Measurements from ENCODE around the gene H1-8. TPM values are rescaled to one million over a fixed set of nuclear protein-coding genes. Genes with fewer than 3 reads are reported as not detected.
A peak's percentile ranks its signal among the peaks of the same experiment; 100 is the strongest.

The H1-8 gene
- total and polyA plus RNA-seq, 2 experiments from 2014 or later = not detected

GRCh38 chr3:129528589-129529100, 14.3 kb upstream of the H1-8 start, which contains the start of gene RHO:
Gene RHO, plus strand, starts transcription at chr3:129528639. Its CDS starts 95 bp downstream, at chr3:129528734.
- Histone ChIP-seq H3K9me3 (ENCODE audit: low read depth) (no peaks in the 10 kb centered on the region), H3K36me3 (no peaks in the 10 kb centered on the region), H3K27me3 (no peaks in the 10 kb centered on the region), H3K27ac (no peak within 1 kb of the TSS), H3K4me3 (no peak within 1 kb of the TSS), H3K4me1 (ENCODE audit: low read depth) (no peaks in the 10 kb centered on the region)
- no peak for DNase-seq (ENCODE audit: low read depth in 1 of 2, low spot score in 1 of 2)
- TF ChIP-seq CTCF (IDR thresholded peaks at IDR 0.05; ENCODE audit: low read depth, low read length) = no peak

- Histone ChIP-seq H3K9me3 (ENCODE audit: low read depth) (no peaks in the 10 kb centered on the region), H3K27ac (no peak overlapping the region), H3K36me3 (no peaks in the 10 kb centered on the region), H3K4me3 (no peak overlapping the region), H3K4me1 (ENCODE audit: low read depth) (no peaks in the 10 kb centered on the region), H3K27me3 (no peaks in the 10 kb centered on the region)
- no peak for TF ChIP-seq CTCF (IDR thresholded peaks at IDR 0.05; ENCODE audit: low read depth, low read length)
- peak in 1 of 2 donors; percentile 31 for DNase-seq (ENCODE audit: low read depth in 1 of 2, low spot score in 1 of 2)
Observed at GRCh38 chr3:129529436-129530210, 13.4 kb upstream of the H1-8 start.

GRCh38 chr3:129530251-129530791, 12.7 kb upstream of the H1-8 start:
- no peak overlapping the region for H3K27ac ChIP-seq
- no peaks in the 10 kb centered on the region for H3K4me1 ChIP-seq (ENCODE audit: low read depth)
- peak; percentile 18 to 95 for DNase-seq (ENCODE audit: low read depth in 1 of 2, low spot score in 1 of 2)
- H3K4me3 ChIP-seq = no peak overlapping the region
- no peaks in the 10 kb centered on the region for H3K9me3 ChIP-seq (ENCODE audit: low read depth)
- no peaks in the 10 kb centered on the region for H3K36me3 ChIP-seq
- no peak for TF ChIP-seq CTCF (IDR thresholded peaks at IDR 0.05; ENCODE audit: low read depth, low read length)
- H3K27me3 ChIP-seq = no peaks in the 10 kb centered on the region

- TF ChIP-seq CTCF (IDR thresholded peaks at IDR 0.05; ENCODE audit: low read depth, low read length) = no peak
- H3K4me3 ChIP-seq = no peak overlapping the region
- no peaks in the 10 kb centered on the region for H3K36me3 ChIP-seq
- H3K27ac ChIP-seq = no peak overlapping the region
- H3K27me3 ChIP-seq = no peaks in the 10 kb centered on the region
- no peak for DNase-seq (ENCODE audit: low read depth in 1 of 2, low spot score in 1 of 2)
- H3K4me1 ChIP-seq (ENCODE audit: low read depth) = no peaks in the 10 kb centered on the region
- H3K9me3 ChIP-seq (ENCODE audit: low read depth) = no peaks in the 10 kb centered on the region
Observed at GRCh38 chr3:129530821-129531220, 12.2 kb upstream of the H1-8 start.

- no peaks in the 10 kb centered on the region for H3K27me3 ChIP-seq
- no peak overlapping the region for H3K27ac ChIP-seq
- no peaks in the 10 kb centered on the region for H3K36me3 ChIP-seq
- H3K4me1 ChIP-seq (ENCODE audit: low read depth) = no peaks in the 10 kb centered on the region
- no peak for DNase-seq (ENCODE audit: low read depth in 1 of 2, low spot score in 1 of 2)
- no peak overlapping the region for H3K4me3 ChIP-seq
- no peak for TF ChIP-seq CTCF (IDR thresholded peaks at IDR 0.05; ENCODE audit: low read depth, low read length)
- no peaks in the 10 kb centered on the region for H3K9me3 ChIP-seq (ENCODE audit: low read depth)
Observed at GRCh38 chr3:129531699-129532098, 11.3 kb upstream of the H1-8 start.
